Measurements from ENCODE around the gene HBS1L. TPM values are rescaled to one million over a fixed set of nuclear protein-coding genes. Genes with fewer than 3 reads are reported as not detected.

Gene HBS1L
- total RNA-seq, 1 donor = 114 TPM

DNA sequence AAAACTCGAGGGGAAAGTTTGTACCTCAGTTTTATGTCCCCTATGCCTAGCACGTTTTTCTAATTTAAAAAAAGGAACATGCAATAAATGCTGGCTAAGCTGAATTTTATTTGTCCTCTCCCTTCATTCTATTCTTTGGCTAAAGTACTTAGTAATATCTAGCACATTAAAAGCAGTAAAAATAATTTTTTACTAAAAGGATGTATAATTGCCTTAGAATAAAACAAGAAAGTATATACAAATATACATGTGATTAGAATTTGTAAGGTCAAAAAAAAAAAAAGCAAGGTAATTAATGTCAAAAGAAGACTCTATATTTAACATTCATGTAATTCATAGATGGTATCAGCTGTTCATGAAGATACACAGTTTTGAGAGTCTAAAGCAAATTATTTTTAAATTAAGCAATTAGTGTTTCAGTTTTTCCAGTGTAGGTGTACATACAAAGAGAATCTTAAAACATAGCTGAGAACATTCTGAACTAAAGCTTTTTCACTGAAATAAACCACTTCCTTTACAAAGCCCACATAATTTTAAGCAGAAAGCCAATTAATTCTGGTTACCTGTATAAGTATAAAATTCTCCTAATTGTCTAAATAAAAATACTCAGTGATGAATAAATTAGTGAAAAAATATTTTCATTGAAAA lies 32.4 kb downstream of the HBS1L start:
- TF ChIP-seq, protein P1, sequence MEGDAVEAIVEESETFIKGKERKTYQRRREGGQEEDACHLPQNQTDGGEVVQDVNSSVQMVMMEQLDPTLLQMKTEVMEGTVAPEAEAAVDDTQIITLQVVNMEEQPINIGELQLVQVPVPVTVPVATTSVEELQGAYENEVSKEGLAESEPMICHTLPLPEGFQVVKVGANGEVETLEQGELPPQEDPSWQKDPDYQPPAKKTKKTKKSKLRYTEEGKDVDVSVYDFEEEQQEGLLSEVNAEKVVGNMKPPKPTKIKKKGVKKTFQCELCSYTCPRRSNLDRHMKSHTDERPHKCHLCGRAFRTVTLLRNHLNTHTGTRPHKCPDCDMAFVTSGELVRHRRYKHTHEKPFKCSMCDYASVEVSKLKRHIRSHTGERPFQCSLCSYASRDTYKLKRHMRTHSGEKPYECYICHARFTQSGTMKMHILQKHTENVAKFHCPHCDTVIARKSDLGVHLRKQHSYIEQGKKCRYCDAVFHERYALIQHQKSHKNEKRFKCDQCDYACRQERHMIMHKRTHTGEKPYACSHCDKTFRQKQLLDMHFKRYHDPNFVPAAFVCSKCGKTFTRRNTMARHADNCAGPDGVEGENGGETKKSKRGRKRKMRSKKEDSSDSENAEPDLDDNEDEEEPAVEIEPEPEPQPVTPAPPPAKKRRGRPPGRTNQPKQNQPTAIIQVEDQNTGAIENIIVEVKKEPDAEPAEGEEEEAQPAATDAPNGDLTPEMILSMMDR (IDR thresholded peaks at IDR 0.05; ENCODE audit: insufficient read depth, low read depth, low read length) = no peak
- no peak for DNase-seq (ENCODE audit: low read depth)
- no peak overlapping the region for H3K4me3 ChIP-seq (ENCODE audit: low read depth, low read length)

DNA sequence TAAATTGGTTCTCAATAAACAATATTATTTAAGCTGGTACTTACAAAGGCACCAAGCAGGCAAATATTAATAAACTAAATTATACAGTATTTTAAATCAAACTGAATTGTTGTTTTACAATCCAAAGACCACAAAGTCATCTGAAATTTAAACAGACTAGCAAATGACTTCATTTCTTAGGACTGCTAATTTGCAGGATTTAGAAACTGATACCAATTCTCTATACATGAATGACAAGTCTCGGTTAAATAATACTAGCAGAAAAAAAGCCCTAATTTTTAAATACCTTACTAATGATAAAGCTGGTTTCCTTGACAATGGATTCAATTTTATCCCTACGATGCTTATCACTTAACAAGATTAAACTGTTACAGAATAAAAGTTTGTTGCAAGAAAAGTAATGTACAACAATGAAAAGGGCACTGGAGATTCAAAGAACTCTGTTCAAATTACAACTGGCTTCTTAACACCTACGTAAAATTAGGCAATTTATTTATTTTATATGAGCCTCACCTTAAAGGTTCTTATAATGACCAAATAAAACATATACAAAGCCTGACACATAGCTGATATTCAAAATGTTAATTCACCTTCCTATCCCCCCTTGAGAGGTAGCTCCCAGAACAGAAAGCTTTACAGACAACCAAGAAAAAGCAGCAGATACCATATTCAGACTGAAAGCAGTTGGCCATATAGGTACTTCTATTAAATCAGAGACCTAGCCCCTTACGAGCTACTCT lies 33.1 kb downstream of the HBS1L start:
- no peak for DNase-seq (ENCODE audit: low read depth)
- TF ChIP-seq, protein P1 (IDR thresholded peaks at IDR 0.05; ENCODE audit: insufficient read depth, low read depth, low read length) = no peak
- no peak overlapping the region for H3K4me3 ChIP-seq (ENCODE audit: low read depth, low read length)

DNA sequence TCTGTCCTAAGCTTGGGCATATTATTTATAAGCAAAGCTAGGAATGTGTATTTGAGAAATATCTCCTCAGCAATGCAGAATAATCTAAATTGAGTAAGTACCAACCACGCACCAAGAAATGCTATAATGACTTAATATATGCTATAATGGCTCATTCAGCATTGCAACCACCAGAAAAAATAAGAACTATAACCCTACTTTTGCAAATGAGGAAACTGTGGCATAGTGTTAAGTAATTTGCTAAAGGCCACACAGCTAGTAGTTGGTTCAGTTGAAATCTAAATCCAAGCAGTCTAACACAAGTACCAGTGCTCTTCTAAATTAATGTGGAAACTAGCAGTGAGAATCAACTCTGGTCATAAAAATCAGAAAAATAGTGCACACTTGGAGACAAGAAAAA lies 35.7 kb downstream of the HBS1L start:
- H3K4me3 ChIP-seq (ENCODE audit: low read depth, low read length) = no peak overlapping the region
- TF ChIP-seq, protein P1 (IDR thresholded peaks at IDR 0.05; ENCODE audit: insufficient read depth, low read depth, low read length) = no peak
- DNase-seq (ENCODE audit: low read depth) = no peak

DNA sequence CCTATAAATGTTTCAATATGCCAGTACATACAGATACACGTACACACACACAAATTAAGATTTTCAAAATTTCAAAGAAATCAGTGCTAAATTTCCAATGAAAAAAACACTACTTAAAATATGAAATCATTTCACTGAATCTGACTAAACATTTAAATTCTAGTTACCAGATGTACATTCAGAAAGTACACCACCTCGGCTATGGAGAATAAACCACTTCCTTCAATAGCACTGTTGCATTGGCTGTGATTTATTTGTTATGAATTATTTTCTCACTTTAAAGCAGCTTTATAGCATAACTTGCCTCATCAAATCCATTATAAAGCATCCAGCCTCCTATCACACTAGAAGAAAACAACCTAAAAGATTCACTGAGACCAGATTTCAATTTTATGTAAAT lies 36.6 kb downstream of the HBS1L start:
- DNase-seq (ENCODE audit: low read depth) = no peak
- TF ChIP-seq, protein P1 (IDR thresholded peaks at IDR 0.05; ENCODE audit: insufficient read depth, low read depth, low read length) = no peak
- no peak overlapping the region for H3K4me3 ChIP-seq (ENCODE audit: low read depth, low read length)

DNA sequence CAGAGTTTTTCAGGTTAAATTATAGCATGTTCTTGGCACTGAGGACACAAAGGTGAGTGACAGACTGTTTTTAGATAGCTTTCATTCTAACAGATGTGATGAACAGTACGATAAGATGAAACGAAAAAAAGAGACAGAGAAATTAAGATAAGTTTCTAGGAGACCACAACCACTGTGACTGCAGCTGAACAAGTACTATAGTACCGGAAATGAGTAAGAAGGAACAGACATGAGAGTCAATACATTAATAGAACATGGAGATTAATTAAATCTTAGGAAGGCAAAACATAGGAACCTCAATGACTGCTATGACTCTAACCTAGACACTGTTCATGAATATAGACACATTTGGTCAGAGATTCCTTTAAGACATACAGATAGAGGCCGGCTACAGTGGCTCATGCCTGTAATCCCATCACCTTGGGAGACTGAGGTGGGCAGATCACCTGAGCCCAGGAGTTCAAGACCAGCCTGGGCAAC lies 40.2 kb downstream of the HBS1L start:
- no peak for DNase-seq (ENCODE audit: low read depth)

DNA sequence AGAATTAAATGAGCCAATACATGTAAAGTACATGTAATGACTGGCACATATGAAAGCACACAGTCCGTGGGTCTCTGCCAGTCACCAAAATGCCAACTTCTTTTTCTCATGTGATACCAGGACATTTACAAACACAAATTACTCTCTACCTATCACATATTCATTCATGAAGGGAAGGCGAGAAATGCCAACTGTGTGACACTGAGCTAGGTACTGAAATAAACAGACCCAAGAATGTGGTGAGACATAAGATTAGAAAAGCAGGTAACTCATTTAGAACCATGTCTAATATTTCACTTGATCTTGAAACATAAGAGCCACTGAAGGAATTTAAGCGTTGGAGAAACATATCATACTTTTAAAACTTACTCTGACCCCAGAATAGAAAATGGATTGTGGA lies 41.4 kb downstream of the HBS1L start:
- H3K4me3 ChIP-seq (ENCODE audit: low read depth, low read length) = no peak overlapping the region
- TF ChIP-seq, protein P1 (IDR thresholded peaks at IDR 0.05; ENCODE audit: insufficient read depth, low read depth, low read length) = no peak
- no peak for DNase-seq (ENCODE audit: low read depth)

More for the DNA sequence above, 40.2 kb downstream of the HBS1L start:
- TF ChIP-seq, protein P1 (IDR thresholded peaks at IDR 0.05; ENCODE audit: insufficient read depth, low read depth, low read length) = no peak
- H3K4me3 ChIP-seq (ENCODE audit: low read depth, low read length) = no peak overlapping the region

Measured in fibroblast of villous mesenchyme (primary cell).